ENCODE results near the gene SMIM35.
A peak's percentile ranks its signal among the peaks of the same experiment; 100 is the strongest.

The SMIM35 gene

DNA sequence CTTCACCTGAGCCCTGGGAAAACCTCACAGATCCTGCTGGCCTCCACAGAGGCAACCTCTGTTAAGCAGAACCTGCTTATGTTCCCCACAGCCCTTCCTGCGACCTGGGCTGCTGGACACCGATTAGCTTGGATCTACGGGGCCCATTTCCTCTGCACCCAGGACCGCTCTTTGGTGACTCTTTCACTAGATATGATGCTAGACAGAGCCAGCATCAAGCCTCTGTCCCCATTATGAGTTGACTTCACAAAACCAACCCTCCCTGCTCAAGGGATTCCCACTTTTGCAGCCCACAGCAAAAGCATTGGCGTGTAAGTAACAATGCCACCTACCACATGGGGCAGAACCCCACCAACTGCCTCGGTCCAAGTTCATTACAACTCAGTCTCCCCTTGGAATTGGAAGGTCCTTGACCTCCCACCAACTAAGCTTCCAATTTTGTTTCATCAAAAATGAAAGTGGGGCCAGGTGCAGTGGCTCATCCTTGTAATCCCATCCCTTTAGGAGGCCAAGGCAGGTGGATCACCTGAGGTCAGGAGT is 25.1 kb downstream of the SMIM35 start:
- intact Hi-C loops (cut with DNase I): no loop called here

GRCh38 chr11:118060869-118061268 is 25.9 kb downstream of the SMIM35 start:
- peak in 2 of 10 donors; percentile 46 to 83 for DNase-seq

More for the DNA sequence above, 25.1 kb downstream of the SMIM35 start:
- DNase-seq: peak in 2 of 10 donors; percentile 20 to 37

DNA sequence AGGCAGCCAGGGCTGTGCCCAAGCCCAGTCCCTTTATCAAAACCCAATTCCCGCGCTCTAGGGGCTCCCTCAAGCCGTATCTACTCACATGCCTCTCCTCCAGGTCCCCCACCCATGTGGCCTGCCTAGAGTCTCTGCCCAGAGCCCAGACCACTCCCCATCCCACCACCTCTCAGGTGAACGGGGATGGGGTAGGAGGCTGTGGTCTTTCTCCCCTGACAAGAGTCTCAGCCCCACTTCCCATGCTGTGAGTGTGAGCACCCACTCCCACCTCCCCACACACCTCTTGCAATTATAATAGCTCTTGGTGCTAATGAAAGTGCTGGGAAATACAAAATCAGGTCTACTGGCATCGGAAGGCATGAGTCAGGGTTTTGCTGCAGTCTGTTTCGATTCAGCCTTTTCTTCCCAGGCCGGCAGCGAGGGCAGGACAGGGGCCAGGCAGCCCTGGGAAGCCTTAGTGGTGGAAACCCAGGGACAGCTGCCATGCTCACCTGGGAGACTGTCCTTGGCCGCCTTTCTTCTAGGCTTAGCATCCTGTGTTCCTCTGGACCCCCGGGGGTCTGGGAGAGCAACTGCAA is 26.6 kb downstream of the SMIM35 start:
- DNase-seq: peak in 2 of 10 donors; percentile 69 to 82

More at GRCh38 chr11:118060869-118061268, 25.9 kb downstream of the SMIM35 start:
- intact Hi-C loops (cut with DNase I): no loop called here

DNA sequence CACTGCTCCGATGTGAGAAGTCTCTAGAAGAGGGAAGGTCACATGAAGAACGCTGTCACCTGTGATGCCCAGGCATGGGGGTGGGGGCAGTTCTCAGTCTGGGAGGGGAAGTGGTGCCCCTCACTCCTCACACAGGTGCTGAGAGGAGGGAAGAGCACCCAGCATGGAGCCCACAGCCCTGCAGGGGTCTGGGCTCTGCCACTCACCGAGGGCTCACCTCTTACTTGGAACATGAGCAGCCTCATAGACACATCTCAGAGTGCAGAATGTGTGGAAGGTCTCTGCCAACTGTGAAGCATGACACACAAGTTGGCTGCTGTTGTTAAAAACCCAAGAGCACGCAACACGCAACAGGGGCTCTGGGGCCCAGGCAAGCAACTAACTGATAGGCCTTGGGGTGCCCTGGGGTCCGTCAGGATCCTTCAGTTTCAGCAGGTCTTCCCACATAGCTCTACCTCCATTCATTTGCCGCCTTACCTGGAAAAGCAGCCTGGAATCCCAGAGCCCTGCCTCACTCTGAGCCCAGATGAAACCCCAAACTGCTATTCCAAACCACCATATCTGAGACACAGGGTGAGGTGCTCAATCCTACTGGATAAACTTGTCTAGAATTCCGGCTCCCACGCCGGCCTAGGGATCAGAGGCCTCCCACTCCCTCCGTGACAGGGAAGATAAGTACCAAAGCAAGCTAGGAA is 27.4 kb downstream of the SMIM35 start:
- DNase-seq: peak in 2 of 10 donors; percentile 48 to 65
- intact Hi-C loops (cut with DNase I): no loop called here

More for the DNA sequence above, 26.6 kb downstream of the SMIM35 start:
- intact Hi-C loops (cut with DNase I): no loop called here

DNA sequence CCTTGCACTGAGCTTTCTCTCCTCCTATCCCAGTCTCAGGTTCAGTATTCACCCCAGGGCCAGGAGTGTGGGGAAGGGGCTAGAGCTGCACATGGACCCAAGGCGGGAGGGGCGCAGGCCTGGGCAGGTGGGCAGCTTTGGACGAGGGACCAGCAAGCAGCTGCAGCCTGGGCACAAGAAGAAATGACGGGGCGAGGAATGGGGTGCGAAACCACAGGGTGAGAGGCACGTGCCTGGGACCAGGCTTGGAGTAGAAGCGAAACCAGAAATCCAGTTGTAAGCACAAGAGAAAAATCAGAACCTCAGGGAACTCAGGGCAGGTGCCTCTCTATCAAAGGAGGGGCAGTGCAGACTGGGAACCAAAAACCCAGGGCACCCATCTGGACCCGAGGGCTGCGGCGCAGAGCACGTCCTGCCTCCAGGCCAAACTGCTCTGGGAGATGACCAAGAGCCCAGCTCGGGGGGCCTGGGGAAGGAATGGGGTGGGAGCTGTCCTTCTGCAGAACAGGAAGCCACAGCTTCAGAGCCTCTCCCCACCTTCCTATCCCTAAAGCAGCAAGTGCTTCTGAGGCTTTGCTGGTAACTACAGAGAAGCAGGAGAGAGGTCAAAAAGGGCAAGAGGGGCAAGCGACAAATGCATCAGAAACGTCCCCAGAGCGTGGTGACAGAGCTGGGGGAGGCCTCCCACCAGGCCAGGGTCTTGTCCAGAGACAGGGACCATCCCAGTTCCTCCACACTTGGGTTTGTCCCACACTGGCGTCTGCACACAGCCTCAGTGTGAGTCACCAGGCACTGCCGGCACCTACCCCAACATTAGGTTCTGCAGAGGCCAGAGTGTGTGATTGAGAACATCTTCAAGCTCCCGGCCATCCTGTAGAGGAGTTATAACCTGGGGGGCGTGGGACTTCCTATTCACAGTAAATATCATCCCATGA is 28.2 kb downstream of the SMIM35 start:
- intact Hi-C loops (cut with DNase I): no loop called here
- peak in 2 of 10 donors; percentile 68 to 74 for DNase-seq

GRCh38 chr11:118057251-118058145 is 29.3 kb downstream of the SMIM35 start:
- intact Hi-C loops (cut with DNase I): no loop called here
- peak in 2 of 10 donors; percentile 46 to 66 for DNase-seq

DNA sequence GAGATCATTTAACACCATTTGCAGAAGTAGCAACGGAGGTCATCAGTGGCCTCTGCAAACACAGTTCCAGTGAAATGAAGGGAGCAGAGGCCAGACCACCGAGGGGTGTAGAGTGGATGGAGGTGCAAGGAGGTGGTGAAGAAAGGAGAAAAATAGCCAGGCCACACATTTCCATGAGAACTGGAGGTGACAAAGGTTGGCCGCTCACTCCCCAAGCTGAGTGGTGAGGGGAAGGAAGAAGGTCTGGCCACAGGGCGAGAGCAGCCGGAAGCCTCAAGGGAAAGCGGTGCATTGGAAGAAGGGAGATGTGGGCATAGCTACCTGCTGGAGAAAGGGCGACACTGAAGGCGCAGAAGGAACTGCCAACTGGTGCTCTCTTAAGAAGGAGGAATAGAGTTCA is 30.0 kb downstream of the SMIM35 start:
- intact Hi-C loops (cut with DNase I): no loop called here
- DNase-seq: peak in 2 of 10 donors; percentile 19 to 40

GRCh38 chr11:118055966-118056365 is 30.8 kb downstream of the SMIM35 start:
- intact Hi-C loops (cut with DNase I): no loop called here

DNA sequence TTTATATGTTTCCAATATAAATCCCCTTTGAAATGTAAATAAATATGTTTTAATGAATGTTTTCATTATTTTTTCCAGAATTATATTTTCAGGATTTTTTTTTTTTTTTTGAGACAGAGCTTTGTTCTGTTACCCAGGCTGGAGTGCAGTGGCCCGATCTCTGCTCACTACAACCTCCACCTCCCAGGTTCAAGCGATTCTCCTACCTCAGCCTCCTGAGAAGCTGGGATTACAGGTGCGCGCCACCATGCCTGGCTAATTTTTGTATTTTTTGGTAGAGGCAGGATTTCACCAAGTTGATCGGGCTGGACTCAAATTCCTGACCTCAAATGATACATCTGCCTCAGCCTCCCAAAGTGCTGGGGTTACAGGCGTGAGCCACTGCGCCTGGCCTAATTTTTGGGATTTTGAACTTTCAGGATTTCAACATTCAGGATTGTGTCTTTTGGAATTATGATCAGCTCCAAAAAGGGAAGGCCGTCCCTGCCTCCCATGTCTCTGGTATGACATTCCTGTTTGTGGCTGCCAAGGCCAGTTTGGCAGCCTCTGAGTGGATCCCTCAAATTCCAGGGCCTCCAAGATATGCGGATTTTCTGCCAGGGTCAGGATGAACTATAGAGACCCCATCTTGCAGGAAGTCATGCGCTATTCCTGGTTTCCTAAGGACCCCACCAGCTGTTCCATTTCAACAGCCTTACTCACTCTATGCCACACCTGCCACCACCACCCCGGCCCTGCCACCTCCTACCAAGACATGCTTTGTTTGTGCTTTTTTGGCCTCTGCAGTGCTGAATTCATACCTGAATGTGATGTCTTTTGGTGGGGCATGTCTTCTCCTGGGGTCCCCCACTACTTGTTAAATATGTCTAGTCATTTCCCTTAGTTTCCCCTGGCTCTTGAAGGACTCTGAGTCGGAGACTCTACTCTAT is 31.8 kb downstream of the SMIM35 start:
- intact Hi-C loops (cut with DNase I): no loop called here
- DNase-seq: peak in 2 of 10 donors; percentile 61 to 68

More at GRCh38 chr11:118055966-118056365, 30.8 kb downstream of the SMIM35 start:
- DNase-seq: peak in 2 of 10 donors; percentile 28 to 31

DNA sequence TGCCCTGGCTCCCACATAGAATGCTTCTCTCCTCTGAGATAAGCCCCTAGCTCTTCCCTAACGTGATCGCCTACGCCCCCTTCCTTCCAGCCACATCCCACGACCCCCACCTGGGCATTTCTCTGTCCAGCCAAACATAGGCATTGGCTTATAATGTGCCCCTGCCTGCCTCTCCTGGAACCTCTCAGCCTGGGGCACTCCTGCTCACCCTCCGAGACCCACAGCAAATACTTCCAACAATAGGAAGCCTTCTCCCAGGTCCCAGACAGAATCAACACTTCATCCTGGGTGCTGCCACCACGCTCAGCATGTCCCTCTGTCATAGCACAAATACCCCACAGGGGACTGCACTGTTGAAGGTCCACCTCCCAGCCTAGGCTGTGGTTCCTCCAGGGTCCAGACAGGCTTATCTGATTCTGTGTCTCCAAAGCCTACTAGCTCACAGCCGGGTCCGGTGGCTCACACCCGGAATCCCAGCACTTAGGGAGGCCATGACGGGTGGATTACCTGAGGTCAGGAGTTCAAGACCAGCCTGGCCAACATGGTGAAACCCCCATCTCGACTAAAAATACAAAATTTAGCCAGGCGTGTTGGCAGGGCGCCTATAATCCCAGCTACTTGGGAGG is 34.1 kb downstream of the SMIM35 start:
- intact Hi-C loops (cut with DNase I): loop anchor here (1.0 to 2.0 kb wide), 4 partner anchors 106 to 245 kb away; no protein-coding TSS in a partner anchor
- peak in 2 of 10 donors; percentile 55 to 72 for DNase-seq

GRCh38 chr11:118051611-118052461 is 34.9 kb downstream of the SMIM35 start:
- DNase-seq: no peak

GRCh38 chr11:118051136-118051610 is 35.6 kb downstream of the SMIM35 start:
- no peak for DNase-seq
- intact Hi-C loops (cut with DNase I): no loop called here

More at GRCh38 chr11:118051611-118052461, 34.9 kb downstream of the SMIM35 start:
- intact Hi-C loops (cut with DNase I): loop anchor here (2.0 kb wide), 2 partner anchors 105 to 207 kb away; no protein-coding TSS in a partner anchor

DNA sequence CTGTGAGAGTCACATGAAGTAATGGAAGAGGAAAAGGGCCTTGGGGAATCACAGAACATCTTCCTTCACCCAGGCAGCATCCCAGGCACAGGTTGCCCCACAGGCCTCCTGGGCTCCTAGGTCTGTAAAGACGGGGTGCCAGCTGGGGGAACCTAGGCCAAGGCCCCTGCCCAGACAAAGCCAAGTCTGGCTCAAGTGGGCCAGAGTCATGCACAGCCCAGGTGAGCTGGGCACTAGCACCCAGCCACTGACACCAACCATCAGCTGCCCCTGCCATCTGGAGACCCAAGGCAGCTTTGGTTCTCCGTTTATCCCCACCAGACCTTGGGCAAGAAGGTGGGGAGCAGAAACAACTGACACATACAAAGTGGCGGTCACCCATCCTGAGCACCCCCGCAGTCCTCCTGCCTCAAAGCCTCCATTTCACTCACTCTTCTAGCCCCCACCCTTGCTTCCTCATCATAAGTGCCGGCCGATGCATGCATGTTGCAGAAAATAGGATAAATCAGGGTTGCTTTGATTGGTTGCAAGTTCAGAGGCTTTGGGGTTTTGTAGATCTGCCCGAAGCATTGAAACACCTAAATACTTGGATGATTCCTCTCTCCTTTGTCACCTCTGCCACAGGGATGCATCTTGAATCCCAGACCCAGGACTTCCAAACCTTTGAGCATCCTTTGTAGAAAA is 36.4 kb downstream of the SMIM35 start:
- no peak for DNase-seq

GRCh38 chr11:118049771-118050170 is 37.0 kb downstream of the SMIM35 start:
- intact Hi-C loops (cut with DNase I): loop anchor here (5.0 kb wide), 1 partner anchor 622 kb away; no protein-coding TSS in a partner anchor
- DNase-seq: no peak

More for the DNA sequence above, 36.4 kb downstream of the SMIM35 start:
- intact Hi-C loops (cut with DNase I): no loop called here

- no peak for DNase-seq
- intact Hi-C loops (cut with DNase I): loop anchor here (5.0 kb wide), 1 partner anchor 621 kb away; no protein-coding TSS in a partner anchor
Observed at GRCh38 chr11:118048472-118049370, 38.0 kb downstream of the SMIM35 start.
